Motor neuron (in vitro differentiated cells): Measurements from ENCODE around the gene ZNF479. TPM values are rescaled to one million over a fixed set of nuclear protein-coding genes. Genes with fewer than 3 reads are reported as not detected.
"Not testable (repeated sequence)": the region's sequence is repeated elsewhere in the genome, so short reads cannot be mapped to it uniquely, and the experiment has no call there.

Experiments
- ATAC-seq, 8 experiments: fragments of 200-7000 bp; cut with Tn5 transposase; replicated peaks in 6 of 8; 2 replicates each; pipeline ENCODE4 v1.8.0; 2021; ENCODE audit warnings: mild to moderate bottlenecking in 8 of 8, moderate library complexity in 8 of 8
- H3K27ac ChIP-seq, 2 donors: fragments of 250-450 bp; sonication (Bioruptor Pico); 2 replicates each; pipeline ENCODE4 v1.9.0; 2021; ENCODE audit warnings: antibody characterized with exemption in 2 of 2, mild to moderate bottlenecking in 2 of 2, moderate library complexity in 1 of 2
- H3K4me1 ChIP-seq, 2 donors: fragments of 250-450 bp; sonication (Bioruptor Pico); replicated peaks in 1 of 2; 2 replicates each; pipeline ENCODE4 v1.6.1; 2021; ENCODE audit warnings: antibody characterized with exemption in 2 of 2, mild to moderate bottlenecking in 2 of 2, moderate library complexity in 1 of 2
- H3K4me3 ChIP-seq, 5 donors: fragments of 250-450 bp; sonication (Bioruptor Pico); 2 replicates each; pipeline ENCODE4 v1.9.0; 2021; ENCODE audit warnings: antibody characterized with exemption in 5 of 5, mild to moderate bottlenecking in 5 of 5, moderate library complexity in 4 of 5
- WGBS, 10 experiments: fragments of 450-650 bp; shearing (Covaris generic); methylation state at CpG; one replicate each; pipeline ENCODE4 v1.0.0; 2022; 5-methylcytosine and 5-hydroxymethylcytosine counted together
- in situ Hi-C, 9 experiments: fragments of 400-800 bp; cut with MboI; loops; one replicate each; pipeline ENCODE4 v1.15.0; 2021; ENCODE audit warnings: low sequenced_read_pairs in 9 of 9, low pct_unique_long_range_greater_than_20kb in 2 of 9; ENCODE audit not compliant: unreplicated experiment in 9 of 9
- total RNA-seq, 8 experiments: library from RNA; unstranded; fragments of 300-600 nt; gene quantifications; 2 replicates each; pipeline versions ENCODE4 v1.2.3 to v1.2.4, GENCODE V29; 2022

Gene ZNF479
- under 1 TPM in 3 of 8 experiments, not detected in 5; 0.14 to 0.47 (median 0.45) TPM for total RNA-seq

GRCh38 chr7:57132336-57132735 lies at the start of gene ZNF479:
ZNF479 (minus strand) TSS chr7:57132436; CDS start chr7:57132324, 112 bp downstream.
- H3K27ac ChIP-seq, ATAC-seq, in situ Hi-C loops, H3K4me1 ChIP-seq, H3K4me3 ChIP-seq: not testable (repeated sequence)
- WGBS, 10 experiments, result 50 to 92% (median 62%) methylated on average over 1 to 5 of the region's 6 CpGs; no CpG with 5 or more reads in 4 of the 10 experiments

DNA sequence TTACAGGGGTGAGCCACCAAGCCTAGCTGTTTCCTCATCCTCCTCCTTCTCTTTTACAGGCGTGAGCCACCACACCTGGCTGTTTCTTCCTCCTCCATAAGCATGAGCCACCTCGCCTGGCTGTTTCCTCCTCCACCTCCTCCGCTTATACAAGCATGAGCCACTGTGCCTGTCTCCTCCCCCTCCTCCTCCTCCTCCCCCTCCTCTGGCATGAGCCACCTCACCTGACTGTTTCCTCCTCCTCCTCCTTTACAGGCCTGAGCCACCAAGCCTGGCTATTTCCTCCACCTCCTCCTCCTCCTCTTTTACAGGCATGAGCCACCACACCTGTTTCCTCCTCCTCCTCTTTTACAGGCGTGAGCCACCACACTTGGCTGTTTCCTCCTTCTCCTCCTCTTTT lies 49.8 kb upstream of the ZNF479 start:
- Histone ChIP-seq H3K4me1 (no peaks in the 10 kb centered on the region), H3K4me3 (no peak overlapping the region), H3K27ac (no peak overlapping the region)
- 0 to 80% (median 14%) methylated on average over 1 to 2 of the region's 4 CpGs; no CpG with 5 or more reads in 4 of the 10 experiments for WGBS, 10 experiments
- ATAC-seq, result no peak
- in situ Hi-C loops, result no loop called here

GRCh38 chr7:57181281-57181680 lies 49.0 kb upstream of the ZNF479 start:
- no peaks in the 10 kb centered on the region for H3K4me1 ChIP-seq
- no peak overlapping the region for H3K27ac ChIP-seq
- ATAC-seq, result no peak
- in situ Hi-C loops, result no loop called here
- H3K4me3 ChIP-seq, result no peak overlapping the region
- WGBS, 10 experiments, result 2 to 63% (median 30%) methylated on average over 1 to 9 of the region's 9 CpGs; no CpG with 5 or more reads in 1 of the 10 experiments

- 0 to 67% (median 49%) methylated on average over 1 to 10 of the region's 30 CpGs; no CpG with 5 or more reads in 5 of the 10 experiments for WGBS, 10 experiments
- ATAC-seq, result no peak
- in situ Hi-C loops, result no loop called here
- no peaks in the 10 kb centered on the region for H3K4me1 ChIP-seq
- H3K27ac ChIP-seq, result no peak overlapping the region
- no peak overlapping the region for H3K4me3 ChIP-seq
These were observed 47.7 kb upstream of the ZNF479 start for GRCh38 chr7:57179776-57180415.

- H3K27ac ChIP-seq, result no peak overlapping the region
- in situ Hi-C loops, result no loop called here
- WGBS, 10 experiments, result 0 to 50% (median 33%) methylated on average over 1 to 5 of the region's 6 CpGs; no CpG with 5 or more reads in 3 of the 10 experiments
- ATAC-seq, result no peak
- H3K4me3 ChIP-seq, result no peak overlapping the region
- H3K4me1 ChIP-seq, result no peaks in the 10 kb centered on the region
These were observed 46.5 kb upstream of the ZNF479 start for GRCh38 chr7:57178768-57179139.

GRCh38 chr7:57177856-57178767 lies 45.9 kb upstream of the ZNF479 start:
- H3K4me3 ChIP-seq, result no peak overlapping the region
- no peak overlapping the region for H3K27ac ChIP-seq
- no peak for ATAC-seq
- 0 to 53% (median 21%) methylated on average over 3 to 10 of the region's 21 CpGs; no CpG with 5 or more reads in 6 of the 10 experiments for WGBS, 10 experiments
- in situ Hi-C loops, result no loop called here
- H3K4me1 ChIP-seq, result no peaks in the 10 kb centered on the region

GRCh38 chr7:57176928-57177635 lies 44.8 kb upstream of the ZNF479 start:
- no peak overlapping the region for H3K27ac ChIP-seq
- in situ Hi-C loops, result no loop called here
- no peak overlapping the region for H3K4me3 ChIP-seq
- WGBS, 10 experiments, result 20 to 80% (median 60%) methylated on average over 1 to 11 of the region's 14 CpGs; no CpG with 5 or more reads in 4 of the 10 experiments
- ATAC-seq, result no peak
- no peaks in the 10 kb centered on the region for H3K4me1 ChIP-seq

GRCh38 chr7:57165285-57165899 lies 33.2 kb upstream of the ZNF479 start:
- WGBS, 10 experiments, result 25 to 71% (median 46%) methylated on average over 2 to 6 of the region's 7 CpGs
- in situ Hi-C loops, result no loop called here
- no peaks in the 10 kb centered on the region for H3K4me1 ChIP-seq
- no peak overlapping the region for H3K27ac ChIP-seq
- ATAC-seq, result no peak
- no peak overlapping the region for H3K4me3 ChIP-seq

GRCh38 chr7:57120123-57120784 lies 12.0 kb downstream of the ZNF479 start:
- H3K27ac ChIP-seq, ATAC-seq, H3K4me1 ChIP-seq, H3K4me3 ChIP-seq, in situ Hi-C loops: not testable (repeated sequence)
- WGBS, 10 experiments, result no CpG with 5 or more reads among the region's 5 CpGs
